Subcutaneous adipose tissue (tissue), 4 donors: Measurements from ENCODE around the gene NAA60. TPM values are rescaled to one million over a fixed set of nuclear protein-coding genes. Genes with fewer than 3 reads are reported as not detected.

Source experiments
- total RNA-seq, 4 donors: library from RNA; depleted of rRNA; stranded (reverse); fragments of >200 nt; gene quantifications; one replicate each; pipeline ENCODE4 v1.1.0, GENCODE V29; 2016
- TF ChIP-seq, protein P1 (sequence below): fragments of 450-650 bp; IDR thresholded peaks from one replicate; pipeline ENCODE4 v1.5.1; 2016; ENCODE audit warnings: low read depth, mild to moderate bottlenecking, control low read depth, antibody characterized with exemption, moderate library complexity

Gene NAA60
- total RNA-seq, 4 donors from 2014 or later = 17.6 to 43.0 (median 20.8) TPM

DNA sequence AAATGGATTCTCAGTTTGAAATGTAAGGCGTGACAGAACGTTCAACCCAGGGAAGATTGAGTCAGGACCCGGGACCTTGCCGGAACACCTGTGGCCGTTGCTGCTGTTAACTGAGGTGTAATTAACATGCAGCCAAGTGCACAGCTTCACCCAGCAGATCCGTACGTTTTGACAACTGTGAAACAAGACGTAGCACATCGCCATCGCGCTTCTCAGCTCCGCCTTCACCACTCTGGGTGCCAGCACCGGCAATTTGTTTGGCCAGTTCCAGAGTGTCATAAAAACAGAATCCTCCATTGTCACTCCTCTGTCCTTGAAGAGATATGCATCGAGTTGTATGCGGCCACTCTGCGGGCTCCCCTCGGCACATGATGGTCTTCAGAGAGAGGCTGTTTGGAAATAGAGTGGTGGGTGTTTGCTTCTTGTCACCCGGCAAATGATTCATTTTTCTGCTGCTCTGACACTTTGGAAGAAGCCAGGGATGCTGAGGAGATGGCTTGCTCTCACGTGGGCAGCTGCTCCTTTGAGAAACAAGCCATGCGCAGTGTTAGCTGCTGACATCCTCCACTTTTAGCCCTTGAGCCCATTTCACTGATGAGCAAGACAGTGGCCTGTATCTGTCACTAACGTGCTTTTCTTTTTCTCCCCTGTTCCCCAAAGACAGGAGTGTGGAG, 22.6 kb downstream of the NAA60 start:
- TF ChIP-seq, protein P1, sequence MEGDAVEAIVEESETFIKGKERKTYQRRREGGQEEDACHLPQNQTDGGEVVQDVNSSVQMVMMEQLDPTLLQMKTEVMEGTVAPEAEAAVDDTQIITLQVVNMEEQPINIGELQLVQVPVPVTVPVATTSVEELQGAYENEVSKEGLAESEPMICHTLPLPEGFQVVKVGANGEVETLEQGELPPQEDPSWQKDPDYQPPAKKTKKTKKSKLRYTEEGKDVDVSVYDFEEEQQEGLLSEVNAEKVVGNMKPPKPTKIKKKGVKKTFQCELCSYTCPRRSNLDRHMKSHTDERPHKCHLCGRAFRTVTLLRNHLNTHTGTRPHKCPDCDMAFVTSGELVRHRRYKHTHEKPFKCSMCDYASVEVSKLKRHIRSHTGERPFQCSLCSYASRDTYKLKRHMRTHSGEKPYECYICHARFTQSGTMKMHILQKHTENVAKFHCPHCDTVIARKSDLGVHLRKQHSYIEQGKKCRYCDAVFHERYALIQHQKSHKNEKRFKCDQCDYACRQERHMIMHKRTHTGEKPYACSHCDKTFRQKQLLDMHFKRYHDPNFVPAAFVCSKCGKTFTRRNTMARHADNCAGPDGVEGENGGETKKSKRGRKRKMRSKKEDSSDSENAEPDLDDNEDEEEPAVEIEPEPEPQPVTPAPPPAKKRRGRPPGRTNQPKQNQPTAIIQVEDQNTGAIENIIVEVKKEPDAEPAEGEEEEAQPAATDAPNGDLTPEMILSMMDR = no peak

DNA sequence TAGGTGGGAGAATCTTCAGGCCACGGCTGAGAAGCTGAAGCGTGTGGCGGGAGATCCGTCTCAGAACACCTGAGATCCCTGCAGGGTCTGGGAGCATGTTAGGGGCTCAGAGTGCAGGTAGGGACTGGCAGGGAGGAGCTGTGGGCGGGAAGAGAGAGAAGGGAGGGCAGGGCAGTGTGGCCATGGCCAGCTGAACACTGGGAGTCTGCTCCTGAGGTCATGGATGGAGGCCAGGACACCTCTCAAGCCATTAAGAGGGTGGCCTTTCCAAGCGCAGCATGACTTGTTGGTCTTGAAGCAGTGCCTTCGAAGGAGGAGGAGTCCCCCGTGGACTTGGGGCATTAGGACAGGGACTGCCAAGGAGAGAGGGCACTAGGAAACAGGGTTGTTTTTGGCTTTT, 23.7 kb downstream of the NAA60 start:
- TF ChIP-seq, protein P1 = no peak

DNA sequence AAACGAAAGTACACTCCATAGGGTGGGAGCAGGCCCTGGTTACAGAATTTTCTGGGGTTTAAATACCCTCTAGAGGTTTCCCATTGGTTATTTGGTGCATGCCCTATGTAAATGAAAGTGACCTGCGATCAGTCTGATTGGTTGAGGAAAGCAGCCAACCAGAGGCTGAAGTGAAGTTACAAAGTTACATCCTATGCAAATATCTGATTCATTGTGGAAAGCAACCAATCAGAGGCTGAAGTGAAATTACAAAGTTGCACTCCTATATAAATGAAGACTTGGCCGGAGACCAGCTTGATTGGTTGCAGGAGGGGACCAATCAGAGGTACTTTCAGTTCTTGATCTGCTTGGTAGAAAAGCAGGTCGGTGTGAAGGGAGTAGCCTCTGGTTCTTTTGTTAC, 24.4 kb downstream of the NAA60 start:
- TF ChIP-seq, protein P1 = no peak

- TF ChIP-seq, protein P1 = no peak
Measured at GRCh38 chr16:3468501-3468900, 25.0 kb downstream of the NAA60 start.

DNA sequence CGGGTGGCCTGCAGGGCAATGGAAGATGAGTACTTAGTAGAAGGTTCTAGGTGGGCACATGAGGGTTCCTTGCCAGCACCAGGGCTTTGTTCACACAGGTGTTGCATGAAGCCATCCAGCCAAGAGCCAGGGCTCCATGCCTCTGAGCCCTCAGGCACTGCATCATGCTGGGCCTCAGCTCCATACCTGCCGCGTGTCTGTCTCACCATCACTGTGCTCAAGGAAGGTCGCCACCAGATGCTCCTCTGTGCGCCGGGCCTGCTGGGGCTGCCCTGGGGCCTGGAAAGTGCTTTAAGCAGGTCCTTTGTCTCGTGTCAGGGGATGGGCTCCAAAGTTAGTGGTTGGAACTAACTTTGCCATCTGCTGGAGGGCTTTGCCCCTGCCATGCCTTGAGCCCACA, 26.3 kb downstream of the NAA60 start:
- TF ChIP-seq, protein P1 = no peak

- TF ChIP-seq, protein P1 = no peak
Measured at GRCh38 chr16:3470723-3471122, 27.2 kb downstream of the NAA60 start.

DNA sequence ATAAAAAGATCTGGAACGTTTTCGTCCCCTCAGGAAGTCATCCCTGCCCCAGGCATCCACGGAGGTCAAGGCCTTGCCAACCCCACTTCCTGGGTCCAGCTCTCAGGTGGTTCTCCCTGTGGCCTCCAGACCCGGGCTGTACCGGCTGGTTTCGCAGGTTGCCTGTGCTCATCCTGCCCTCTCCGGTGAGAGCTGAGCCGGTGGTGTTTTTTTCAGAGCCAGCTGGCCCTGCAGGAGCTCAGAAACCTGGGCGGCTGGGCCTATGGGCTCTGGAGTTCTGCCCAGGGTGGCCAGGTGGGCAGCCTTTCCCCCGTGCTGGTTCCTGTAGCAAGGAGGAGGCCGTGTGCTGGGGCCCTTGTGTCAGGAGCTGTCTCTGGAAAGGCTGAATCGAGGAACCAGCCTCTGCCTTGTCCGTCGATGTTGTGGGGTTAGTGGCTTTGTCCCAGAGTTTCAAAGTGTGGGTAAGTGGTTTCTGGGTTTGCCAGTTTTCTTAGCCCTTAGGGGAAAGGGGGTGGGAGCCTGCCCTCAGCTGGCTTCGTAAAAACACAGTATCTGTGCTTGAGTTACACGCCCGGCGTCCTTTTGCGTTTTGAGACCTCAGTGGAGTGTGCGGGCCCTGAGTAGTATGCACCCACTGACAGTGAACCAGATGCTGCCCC, 28.2 kb downstream of the NAA60 start:
- TF ChIP-seq, protein P1 = no peak
